ENCODE data around the gene SLC18B1.
A peak's percentile ranks its signal among the peaks of the same experiment; 100 is the strongest.
"Not testable (repeated sequence)": the region's sequence is repeated elsewhere in the genome, so short reads cannot be mapped to it uniquely, and the experiment has no call there.

The SLC18B1 gene

DNA sequence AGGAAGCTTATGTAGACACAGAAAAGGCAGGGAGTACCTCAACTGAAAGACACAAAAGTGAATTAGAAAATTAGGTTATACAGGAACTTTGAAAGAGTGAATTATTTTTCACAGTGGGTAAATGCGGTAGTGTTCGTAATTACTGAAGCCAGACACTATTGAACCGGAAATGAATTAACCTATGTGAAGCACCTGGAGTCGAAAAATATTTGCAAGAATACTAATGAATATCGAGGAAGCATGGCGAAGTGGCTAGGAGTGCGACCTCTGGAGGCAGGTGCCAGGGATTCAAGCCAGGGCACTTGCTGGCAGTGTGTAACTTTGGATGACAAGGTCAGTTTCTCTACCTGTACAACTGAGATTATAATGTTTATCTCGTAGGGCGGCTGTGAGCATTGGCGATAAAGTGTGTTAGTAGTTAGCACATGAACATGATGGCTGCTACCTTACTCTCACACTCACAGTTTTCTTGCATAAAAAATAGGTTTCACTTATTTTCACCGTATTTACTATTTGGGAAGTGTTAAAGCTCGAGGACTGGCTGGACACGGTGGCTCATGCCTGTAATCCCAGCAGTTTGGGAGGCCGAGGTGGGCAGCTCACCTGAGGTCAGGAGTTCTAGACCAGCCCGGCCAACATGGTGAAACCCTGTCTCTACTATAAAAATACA lies 567 bp upstream of the SLC18B1 start:
- DNase-seq (ENCODE audit: low read depth) = no peak

DNA sequence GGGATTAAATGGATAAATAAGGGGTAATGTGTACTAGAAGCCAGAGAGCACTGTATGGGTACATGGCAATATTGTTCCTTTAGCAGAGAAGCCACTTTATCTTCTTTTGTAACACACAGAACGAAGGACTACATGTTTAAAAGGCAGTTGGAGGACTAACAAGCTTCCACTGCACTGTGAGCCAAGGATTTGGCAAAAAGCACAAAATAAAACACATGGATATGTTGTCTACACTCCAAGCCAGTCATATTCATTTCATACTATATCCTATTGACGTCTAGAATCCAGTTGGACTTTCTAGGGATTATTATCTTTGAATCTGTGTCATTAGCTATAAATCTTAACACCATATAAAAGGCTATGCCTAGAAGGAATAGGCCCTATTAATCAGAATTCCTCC lies 3.0 kb downstream of the SLC18B1 start:
- no peak for DNase-seq (ENCODE audit: low read depth)

DNA sequence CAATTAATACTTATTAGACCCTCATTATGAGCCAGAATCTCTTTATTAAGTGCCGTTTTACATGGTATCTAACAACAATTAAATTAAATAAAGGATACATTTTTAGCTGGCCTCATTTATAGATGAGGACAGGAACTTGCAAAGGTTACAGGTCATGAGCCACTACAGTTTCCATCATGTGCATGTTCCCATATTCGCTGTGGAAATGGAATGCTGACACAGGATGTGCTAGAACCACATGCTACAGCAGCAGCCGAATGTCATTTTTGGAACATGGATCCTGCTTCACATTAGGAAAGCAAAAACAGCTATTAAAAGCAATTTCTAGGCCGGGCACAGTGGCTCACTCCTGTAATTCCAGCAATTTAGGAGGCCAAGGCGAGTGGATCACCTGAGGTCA lies 5.9 kb downstream of the SLC18B1 start:
- no peak for DNase-seq (ENCODE audit: low read depth)

DNA sequence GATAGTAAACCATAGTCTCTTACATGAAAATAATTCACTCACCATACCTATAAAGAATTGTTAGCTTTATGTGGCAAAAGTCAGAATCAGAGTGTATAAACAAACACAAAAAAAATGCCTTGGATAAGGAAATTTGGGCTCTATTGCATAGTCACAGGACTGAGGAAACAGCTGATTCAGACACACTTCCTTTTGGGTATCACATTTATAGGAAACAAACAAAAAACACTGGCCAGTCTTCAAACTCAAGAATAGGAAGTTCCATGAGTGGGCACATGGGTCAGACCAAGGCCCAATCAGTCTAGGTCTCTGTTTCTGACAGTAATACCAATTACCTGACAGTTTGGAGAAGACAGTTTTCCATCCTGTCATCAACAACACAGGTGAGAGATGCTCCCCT lies 8.0 kb downstream of the SLC18B1 start:
- DNase-seq (ENCODE audit: low read depth) = no peak

DNA sequence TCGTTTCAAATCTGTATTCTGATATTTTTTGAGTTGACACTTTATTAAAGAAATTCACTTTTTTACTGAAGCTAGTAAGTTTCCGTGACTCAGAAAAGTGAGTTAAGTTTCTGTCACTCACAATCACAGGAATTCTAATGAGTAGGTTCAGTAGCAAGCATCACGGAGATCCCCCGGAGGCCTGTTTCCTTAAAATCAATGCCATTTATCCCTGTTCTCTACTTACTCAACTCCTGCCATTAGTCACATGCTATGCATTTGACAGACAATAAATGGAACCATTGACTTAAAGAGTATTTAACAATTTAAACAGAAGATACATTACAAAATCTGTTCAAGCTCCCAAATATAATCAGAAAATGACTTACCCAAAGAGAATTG lies 9.1 kb downstream of the SLC18B1 start:
- DNase-seq (ENCODE audit: low read depth) = no peak

DNA sequence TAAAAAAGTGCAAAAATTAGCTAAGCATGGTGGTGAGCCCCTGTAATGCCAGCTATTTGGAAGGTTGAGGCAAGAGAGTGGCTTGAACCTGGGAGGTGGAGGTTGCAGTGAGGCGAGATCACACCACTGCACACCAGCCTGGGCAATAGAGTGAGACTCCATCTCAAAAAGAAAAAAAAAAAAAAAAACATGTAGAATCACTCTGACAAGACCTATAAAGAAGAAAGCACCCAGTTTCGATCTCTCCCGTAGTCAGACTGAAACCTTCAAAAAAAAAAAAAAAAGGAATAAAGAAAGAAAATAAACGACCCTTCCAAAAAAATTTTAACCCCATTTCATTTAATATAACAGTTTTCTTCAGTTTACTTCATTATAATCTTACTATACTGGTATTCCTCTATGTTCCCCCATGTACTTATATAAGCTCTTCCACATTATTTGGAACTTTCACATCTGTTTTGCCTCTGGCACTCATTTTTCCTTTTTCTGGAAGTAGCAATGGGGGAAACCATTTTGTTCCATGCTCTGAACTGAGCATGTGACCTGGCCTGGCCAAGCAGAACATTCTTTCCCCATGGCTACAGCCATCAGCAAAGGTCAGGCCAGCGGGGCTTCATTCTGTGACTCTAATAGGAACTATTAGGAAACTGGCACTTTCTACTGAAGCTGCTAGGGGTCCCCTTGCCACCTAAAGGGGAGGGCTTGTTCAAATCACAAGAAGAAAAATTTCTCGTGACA lies 9.6 kb downstream of the SLC18B1 start:
- no peak for DNase-seq (ENCODE audit: low read depth)

DNA sequence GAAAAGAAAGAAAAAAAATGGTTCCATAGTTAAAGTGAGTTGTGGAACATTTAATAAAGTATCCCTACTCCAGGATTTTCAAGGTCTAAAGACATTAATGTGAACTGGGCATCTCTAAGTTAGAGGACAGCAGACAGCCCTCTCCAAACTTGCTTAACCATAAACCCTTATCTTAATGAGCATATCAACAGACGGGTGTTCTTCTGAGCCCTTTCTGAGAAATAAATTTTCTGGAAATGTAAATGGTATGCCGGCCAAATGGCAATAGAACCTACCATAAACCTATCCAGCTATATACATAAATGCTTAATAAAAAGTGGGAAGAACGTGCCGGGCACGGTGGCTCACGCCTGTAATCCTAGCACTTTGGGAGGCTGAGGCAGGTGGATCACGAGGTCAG lies 12.5 kb downstream of the SLC18B1 start:
- DNase-seq (ENCODE audit: low read depth) = no peak

DNA sequence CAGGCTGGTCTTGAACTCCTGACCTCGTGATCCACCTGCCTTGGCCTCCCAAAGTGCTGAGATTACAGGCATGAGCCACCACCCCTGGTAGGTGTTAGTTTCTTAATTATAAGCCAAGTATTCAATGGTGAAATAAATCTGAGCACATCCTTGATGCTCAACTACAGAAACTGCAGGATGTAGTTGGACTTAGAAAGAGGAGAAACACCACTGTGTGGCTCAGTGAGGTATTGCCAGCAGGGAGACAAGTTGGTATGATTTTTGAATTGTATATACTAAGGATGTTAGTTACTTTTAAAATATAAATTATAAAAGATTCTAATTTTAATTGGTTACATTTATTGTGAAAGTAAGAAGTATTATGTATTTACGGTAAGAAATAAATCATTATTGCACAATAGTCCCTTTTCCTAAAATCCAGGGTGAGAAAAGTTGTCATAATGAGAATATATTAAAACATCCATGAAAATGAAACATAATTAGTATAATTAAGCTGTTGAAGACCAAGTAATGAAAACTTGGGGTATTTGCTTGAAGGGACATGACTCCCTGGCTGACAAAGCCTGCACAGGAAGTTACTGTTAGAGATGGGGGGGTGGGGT lies 17.6 kb downstream of the SLC18B1 start:
- DNase-seq (ENCODE audit: low read depth) = no peak

DNA sequence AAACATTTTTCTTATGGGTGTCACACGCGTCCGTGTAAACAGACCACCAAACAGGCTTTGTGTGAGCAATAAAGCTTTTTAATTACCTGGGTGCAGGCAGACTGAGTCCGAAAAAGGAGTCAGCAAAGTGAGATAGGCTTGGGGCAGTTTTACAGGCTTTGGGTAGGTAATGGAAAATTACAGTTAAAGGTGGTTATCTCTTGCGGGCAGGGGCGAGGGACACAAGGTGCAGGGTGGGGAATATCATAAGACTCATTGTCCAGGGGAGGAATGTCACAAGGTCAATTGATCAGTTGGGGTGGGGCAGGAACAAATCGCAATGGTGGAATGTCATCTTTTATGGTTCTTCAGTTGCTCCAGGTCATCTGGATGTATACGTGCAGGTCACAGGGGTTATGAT lies 20.6 kb downstream of the SLC18B1 start:
- DNase-seq (ENCODE audit: low read depth) = not testable (repeated sequence)

DNA sequence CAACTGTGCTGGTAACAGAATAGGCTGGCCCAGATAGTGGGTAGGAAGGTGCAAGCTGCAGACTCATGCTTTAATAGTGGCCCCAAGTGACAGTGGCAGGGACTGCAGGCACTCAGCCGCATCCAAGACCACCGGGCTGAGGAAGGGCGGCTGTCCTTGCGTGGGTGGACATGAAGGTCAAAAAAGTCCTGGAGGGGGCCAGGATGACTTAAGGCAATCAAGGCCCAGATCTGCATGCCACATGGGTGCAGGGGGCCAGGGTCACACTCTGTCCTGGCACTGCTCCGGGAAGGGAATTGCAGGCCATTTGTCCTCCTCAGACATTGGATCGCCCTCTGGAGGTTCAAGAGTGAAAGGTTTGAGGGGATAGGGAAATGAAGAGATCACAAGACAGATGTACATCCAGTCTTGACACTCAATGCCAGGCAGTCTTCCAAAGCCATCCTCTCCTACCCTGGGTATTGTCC lies 30.4 kb downstream of the SLC18B1 start:
- no peak for DNase-seq (ENCODE audit: low read depth)

DNA sequence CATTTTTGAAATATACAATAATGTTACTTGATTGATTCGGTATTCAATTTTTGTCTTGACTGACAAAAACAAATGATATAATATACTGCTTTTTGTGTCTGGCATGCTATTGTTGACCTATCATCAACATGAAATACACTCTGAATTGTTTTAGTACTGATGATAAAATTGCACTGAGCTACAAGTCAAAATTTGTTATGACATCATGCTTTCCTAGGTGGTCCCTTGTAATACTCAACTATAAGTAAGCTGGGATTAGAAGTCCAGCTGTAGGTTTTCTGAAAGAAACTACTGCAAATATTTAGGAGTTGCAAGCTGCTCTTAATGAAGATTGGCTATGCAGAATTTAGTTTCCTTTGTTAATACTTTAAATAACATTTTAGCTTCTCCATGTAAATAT lies 32.9 kb downstream of the SLC18B1 start:
- DNase-seq (ENCODE audit: low read depth) = no peak

DNA sequence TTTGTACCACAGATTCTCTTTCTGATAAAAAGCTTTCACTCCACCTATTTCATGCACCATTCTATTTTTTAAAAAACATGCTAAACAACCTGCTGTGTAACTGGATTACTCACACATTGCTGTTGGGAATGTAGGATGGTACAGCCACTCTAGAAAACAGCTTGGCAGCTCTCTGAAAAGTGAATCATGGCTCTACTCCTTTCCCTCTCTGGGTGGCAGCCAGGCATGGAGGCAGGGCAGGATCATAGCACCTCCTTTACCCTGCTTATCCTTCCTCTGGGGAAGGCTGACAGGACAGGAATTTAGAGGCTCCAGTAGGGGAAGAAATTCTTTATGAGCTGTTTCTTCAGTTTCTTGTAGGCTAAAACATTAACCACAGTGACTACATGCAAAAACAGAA lies 34.1 kb downstream of the SLC18B1 start:
- DNase-seq (ENCODE audit: low read depth) = peak; percentile 61

DNA sequence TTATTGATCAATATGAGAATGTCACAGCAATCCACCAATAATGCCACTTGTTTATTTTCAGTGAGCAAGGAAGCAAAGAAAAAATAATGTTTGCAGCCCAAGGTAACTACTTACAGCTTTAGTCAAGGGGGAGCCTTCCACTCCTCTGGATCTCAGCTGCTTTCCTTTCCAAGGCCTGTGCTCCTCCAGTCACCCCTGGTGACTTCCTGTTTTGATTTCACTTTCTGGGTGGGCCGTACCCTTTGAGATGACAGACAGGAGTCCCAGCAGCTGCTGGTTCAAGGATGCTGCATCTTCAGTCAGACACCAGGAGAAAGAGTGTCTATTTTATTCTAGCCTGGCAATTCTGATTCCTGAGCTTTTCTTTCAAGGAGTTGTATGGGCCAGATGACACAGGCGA lies 35.2 kb downstream of the SLC18B1 start:
- DNase-seq (ENCODE audit: low read depth) = no peak

DNA sequence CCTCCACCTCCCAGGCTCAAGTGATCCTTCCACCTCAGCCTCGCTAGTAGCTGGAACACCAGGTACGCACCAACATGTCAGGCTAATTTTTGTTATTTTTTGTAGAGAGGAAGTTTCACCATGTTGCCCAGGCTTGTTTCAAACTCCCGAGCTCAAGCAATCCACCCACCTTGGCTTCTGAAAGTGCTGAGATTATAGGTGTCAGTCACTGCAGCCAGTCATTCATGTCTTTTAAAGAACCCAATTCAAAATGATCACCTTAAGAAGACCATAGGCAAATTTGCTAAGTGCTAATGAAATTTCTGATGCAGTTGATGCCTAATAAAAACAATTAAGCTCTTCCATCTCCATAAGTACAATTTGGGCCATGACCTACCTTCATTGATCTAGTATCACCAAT lies 38.2 kb downstream of the SLC18B1 start:
- DNase-seq (ENCODE audit: low read depth) = no peak

DNA sequence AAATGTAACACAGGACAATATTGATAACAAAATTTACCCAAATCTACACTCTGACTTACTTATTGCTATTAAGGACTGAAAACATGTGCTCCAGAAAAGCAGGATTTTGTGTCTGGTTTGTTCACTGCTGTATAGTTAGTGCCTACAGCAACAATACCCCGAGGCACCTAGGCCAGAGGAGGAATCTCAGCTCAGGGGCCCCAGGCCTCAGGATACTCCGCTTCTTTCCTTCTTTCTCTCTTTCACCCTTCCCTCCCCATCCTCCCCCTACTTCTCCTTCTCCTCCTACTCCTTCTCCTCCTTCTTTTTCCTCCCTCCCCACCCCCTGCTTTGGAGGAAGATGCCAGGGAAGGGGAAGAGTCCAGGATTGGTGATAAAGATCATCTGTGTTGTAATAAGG lies 39.7 kb downstream of the SLC18B1 start:
- no peak for DNase-seq (ENCODE audit: low read depth)

DNA sequence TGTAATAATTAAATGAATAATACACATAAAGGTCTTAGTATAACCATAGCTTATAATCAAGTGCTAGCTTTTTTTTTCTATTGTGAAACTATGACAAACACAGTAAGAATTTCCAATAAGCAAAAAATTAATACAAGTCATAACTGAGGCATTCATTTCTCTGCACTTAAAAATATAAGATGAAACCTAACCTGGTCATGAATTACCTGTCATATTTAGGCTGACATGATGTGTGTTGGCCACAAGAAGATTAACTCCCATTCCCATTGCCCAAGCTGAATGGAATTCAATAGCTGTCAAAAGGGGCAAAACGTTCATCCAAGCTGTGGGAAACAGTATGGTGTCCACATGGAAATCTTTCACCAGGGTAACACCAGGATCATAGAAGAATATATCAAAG lies 46.2 kb downstream of the SLC18B1 start:
- no peak for DNase-seq (ENCODE audit: low read depth)

DNA sequence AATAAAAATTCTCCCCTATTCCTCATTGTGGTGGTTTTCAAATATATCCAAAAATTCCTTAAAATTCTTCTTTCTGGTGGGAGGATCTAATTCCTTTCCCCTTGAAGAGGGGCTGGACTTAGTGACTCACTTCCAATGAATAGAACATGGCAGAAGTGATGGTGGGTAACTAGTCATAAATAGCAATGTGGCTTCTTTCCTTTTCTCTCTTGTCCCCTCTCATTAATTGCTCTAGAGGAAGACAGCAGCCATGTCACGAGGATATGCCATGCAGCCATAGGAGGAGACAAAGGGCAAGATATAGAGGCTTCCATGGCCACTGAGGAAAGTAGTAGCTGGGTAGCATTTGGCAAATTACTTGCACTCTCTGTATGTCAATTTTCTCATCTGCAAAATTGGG lies 46.6 kb downstream of the SLC18B1 start:
- no peak for DNase-seq (ENCODE audit: low read depth)

DNA sequence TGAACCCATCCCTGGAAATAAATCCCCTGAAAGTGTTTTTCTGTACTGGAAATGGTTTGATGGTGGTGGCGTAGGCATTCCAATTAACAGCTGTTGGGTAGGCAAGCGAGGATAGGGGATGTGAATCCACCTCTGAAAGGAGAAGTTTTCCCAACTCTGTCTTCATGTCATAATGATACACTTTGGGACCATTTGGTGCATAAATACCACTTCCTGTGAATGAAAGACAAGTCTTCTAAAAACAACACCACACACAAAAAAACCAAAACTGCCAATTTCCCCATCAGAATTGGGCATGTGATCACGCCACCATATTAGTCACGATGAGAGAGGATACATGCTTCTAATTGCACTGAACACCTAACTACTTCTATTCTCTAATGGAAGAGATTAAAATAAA lies 47.1 kb downstream of the SLC18B1 start:
- no peak for DNase-seq (ENCODE audit: low read depth)

DNA sequence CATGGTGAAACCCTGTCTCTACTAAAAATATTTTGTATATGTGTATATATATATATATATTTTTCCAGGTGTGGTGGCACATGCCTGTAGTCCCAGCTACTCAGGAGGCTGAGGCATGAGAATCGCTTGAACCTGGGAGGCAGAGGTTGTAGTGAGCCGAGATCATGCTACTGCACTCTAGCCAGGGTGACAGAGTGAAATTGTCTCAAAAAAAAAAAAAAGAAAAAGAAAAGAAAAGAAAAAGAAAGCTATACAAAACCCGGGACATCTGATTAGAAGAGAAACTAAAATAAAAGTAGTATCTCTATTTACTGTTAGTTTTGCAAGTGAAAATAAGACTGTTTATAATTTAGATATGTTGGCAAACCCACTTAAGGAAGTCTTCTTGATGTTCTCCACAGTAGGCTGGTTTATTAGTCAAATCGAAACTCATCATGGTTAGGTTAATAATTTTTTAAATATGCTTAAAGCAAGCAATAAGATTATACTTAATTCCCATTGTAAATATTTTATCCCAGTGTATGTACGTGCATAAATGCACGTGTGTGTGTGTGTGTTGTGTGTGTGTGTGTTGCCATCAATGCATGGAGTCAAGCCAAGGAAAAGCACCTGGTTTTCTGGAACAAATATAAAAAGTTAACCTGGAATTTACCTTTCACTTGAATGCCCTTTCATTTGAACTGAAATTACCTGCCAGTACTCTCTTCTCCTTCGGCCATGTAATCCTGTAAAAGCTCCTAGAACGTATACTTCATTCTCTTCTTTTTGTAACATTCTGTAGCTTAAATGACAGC lies 47.8 kb downstream of the SLC18B1 start:
- DNase-seq (ENCODE audit: low read depth) = no peak

DNA sequence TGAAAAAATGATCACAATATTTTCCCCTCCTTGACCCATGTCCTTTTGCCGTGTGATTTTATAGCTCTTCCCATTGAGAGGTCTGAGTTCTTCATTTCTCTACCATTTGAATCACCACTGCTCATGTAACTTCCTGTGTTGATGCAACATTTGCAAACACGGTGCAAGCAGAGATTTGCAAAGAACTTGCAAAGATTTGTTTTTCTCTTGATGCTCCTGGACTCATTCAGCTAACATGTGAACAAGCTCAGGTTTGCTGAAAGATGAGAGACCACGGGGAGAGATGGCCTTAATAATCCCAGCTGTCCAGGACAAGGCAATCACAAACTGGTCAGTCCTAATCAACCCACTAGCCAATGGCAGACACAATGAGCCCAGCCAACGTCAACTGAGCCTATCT lies 49.3 kb downstream of the SLC18B1 start:
- DNase-seq (ENCODE audit: low read depth) = no peak

DNA sequence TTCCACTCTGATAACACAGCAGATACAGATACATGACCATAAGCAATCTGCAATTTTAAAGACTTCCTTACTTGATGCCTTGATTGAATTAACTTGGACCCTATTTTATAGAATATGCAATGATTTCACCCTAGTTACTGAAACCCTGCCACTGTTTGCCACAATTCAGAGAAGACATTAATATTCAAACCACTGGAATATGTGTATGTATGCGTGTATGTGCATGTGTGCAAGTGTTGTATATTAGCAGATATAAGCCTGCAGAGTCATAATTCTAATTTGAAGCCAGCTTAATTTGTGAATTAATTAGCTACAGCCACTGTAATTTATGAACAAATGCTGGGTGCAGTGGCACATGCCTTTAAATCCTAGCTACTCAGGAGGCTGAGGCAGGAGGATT lies 50.0 kb downstream of the SLC18B1 start:
- no peak for DNase-seq (ENCODE audit: low read depth)

DNA sequence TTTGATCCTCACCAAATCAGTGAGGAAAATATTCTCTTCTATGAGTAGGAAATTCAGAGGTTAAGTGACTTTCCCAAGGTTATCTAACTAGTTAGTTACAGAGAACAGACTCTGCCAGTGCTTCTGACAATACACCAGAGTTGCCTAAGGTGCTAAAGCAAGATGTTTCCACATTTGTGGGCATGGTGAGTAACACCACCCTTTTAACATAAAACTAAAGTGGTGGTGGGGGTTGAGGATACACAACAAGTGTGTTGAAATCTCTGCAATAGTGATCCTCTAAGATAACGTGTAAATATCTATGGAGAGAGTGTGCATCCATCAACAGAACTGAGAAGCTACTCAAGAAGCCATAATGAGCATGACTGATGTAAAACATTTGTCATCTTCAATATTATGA lies 52.4 kb downstream of the SLC18B1 start:
- DNase-seq (ENCODE audit: low read depth) = no peak

DNA sequence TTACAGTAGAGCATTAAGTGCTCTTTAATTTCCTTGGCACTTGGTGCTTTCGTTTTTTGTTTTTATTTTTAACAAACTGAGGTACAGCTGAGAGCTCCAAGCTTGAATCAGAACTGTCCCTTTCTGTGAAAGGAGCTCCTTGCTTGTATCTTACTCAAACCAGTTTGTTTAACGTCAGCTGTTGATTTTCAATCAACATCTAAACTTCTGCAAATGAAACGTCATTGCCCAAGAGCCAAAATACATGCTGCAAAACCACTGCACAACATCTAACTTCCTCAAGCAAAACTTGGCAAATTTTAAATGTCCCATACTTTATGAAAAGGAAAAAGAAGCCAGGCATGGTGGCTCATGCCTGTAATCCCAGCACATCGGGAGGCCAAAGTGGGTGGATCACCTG lies 55.9 kb downstream of the SLC18B1 start:
- DNase-seq (ENCODE audit: low read depth) = no peak

Data from GM04503 (cell line).